ENCODE results near the gene UGT1A5. TPM values are rescaled to one million over a fixed set of nuclear protein-coding genes. Genes with fewer than 3 reads are reported as not detected.

UGT1A5 gene
- total and polyA plus RNA-seq, 10 of the 15 experiments (the other 5 are each of a cell fraction or from before 2014, with no cell fraction given) = not detected

DNA sequence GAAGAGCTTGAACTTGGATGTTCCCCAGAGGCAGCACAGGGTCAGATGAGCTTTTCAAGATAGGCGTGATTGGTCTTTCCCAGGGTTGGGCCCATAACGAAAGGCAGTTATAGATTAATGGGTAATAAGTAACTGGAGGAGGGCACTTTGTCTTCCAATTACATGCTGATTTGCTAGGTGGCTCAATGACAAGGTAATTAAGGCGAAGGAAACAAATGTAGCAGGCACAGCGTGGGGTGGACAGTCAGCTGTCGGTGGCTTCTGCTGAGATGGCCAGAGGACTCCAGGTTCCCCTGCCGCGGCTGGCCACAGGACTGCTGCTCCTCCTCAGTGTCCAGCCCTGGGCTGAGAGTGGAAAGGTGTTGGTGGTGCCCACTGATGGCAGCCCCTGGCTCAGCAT lies 5.8 kb downstream of the UGT1A5 start, which contains the start of gene UGT1A4:
UGT1A4 (plus strand) TSS at position 185 of the 400 bp plus-strand sequence; CDS start at position 270, 85 bp downstream.
- POLR2A ChIA-PET = no interaction called here
- no peak for FAIRE-seq
- Histone ChIP-seq H3K27me3 (replicated peaks in 1 of 2; ENCODE audit: control insufficient read depth in 2 of 2, insufficient read depth in 2 of 2, low read length in 1 of 2) (no peaks in the 10 kb centered on the region; a peak in 1 of 4 replicates), H3K36me3 (ENCODE audit: control insufficient read depth in 2 of 2, insufficient read depth in 2 of 2, low read length in 1 of 2) (no peaks in the 10 kb centered on the region), H4K20me1 (ENCODE audit: control insufficient read depth, insufficient read depth) (no peaks in the 10 kb centered on the region), H3K9ac (ENCODE audit: control insufficient read depth, insufficient read depth, low read length) (no peak within 1 kb of the TSS), H2AFZ (ENCODE audit: control insufficient read depth, low read depth, low read length) (no peak within 1 kb of the TSS), H3K27ac (ENCODE audit: control insufficient read depth, insufficient read depth) (no peak within 1 kb of the TSS), H3K9me3 (replicated peaks; ENCODE audit: control insufficient read depth, insufficient read depth, low read length) (no peaks in the 10 kb centered on the region), H3K4me3 (no peak within 1 kb of the TSS), H3K4me2 (ENCODE audit: control insufficient read depth, insufficient read depth) (no peak within 1 kb of the TSS), H3K4me1 (ENCODE audit: control insufficient read depth, insufficient read depth, low read length) (no peaks in the 10 kb centered on the region), H3K79me2 (ENCODE audit: control insufficient read depth, insufficient read depth, low read length) (no peaks in the 10 kb centered on the region)
- ATAC-seq = no peak
- no peak for DNase-seq (ENCODE audit: low read depth, low spot score)
- in situ Hi-C loops (cut with MboI) = no loop called here
- SMC1A ChIA-PET (ENCODE audit: uncharacterized antibody, unreplicated experiment) = no interaction called here
- no TSS peak for BruUV-seq (replicated peaks)
- TF ChIP-seq NR2F1 (conservative IDR thresholded peaks at IDR 0.05) = no peak
- no peak for TF ChIP-seq NR2C2 (IDR thresholded peaks at IDR 0.05; ENCODE audit: borderline replicate concordance, control insufficient read depth, insufficient read length, low read depth)
- TF ChIP-seq RELA (IDR thresholded peaks at IDR 0.05; ENCODE audit: borderline replicate concordance, partially characterized antibody) = no peak
- TF ChIP-seq ZNF384 (IDR thresholded peaks at IDR 0.05; ENCODE audit: borderline replicate concordance, low read depth, low read length) = no peak
- TF ChIP-seq STAT3 (IDR thresholded peaks at IDR 0.05; ENCODE audit: low read depth, low read length) = no peak
- no peak for TF ChIP-seq TBL1XR1 (IDR thresholded peaks at IDR 0.05; ENCODE audit: low read depth, low read length)
- no peak for TF ChIP-seq FOS (IDR thresholded peaks at IDR 0.05; ENCODE audit: borderline replicate concordance, extremely low read depth, insufficient read length)
- no peak for TF ChIP-seq PML (IDR thresholded peaks at IDR 0.05; ENCODE audit: low read length)
- TF ChIP-seq ZNF274 (IDR thresholded peaks at IDR 0.05; ENCODE audit: insufficient read depth, insufficient read length) = no peak
- TF ChIP-seq NR2C1 (IDR thresholded peaks at IDR 0.05) = no peak
- 84% methylated on average over 7 of the region's 7 CpGs for WGBS (ENCODE audit: insufficient coverage, insufficient replicate concordance, low lambda C conversion rate, missing lambda C conversion rate)
- RAD21 ChIA-PET (ENCODE audit: unreplicated experiment) = no interaction called here
- CTCF ChIA-PET = no interaction called here
- intact Hi-C loops (cut with micrococcal nuclease; ENCODE audit: unreplicated experiment) = loop anchor here (10.0 kb wide), 1 partner anchor 234 kb away; no protein-coding TSS in a partner anchor

All from GM12878 (cell line).